Activated naive CD4-positive, alpha-beta T cell treated with anti-CD3 and anti-CD28 coated beads for 36 hours (primary cell): ENCODE results near the gene FANCM. TPM values are rescaled to one million over a fixed set of nuclear protein-coding genes. Genes with fewer than 3 reads are reported as not detected.
A peak's percentile ranks its signal among the peaks of the same experiment; 100 is the strongest.
"Not testable (repeated sequence)": the region's sequence is repeated elsewhere in the genome, so short reads cannot be mapped to it uniquely, and the experiment has no call there.

ENCODE experiments used
- CTCF ChIA-PET: fragments of 350-600 bp; sonication (Branson Sonifier 250); formaldehyde crosslinking; loops from one replicate; lab custom pipeline; 2021; ENCODE audit warnings: antibody characterized with exemption; lab: Charles Lee
- DNase-seq: peaks from one replicate; pipeline ENCODE4 v3.0.0-alpha.2; 2020
- H3K27ac Mint-ChIP-seq: one replicate; pipeline ENCODE4 v1.8.0; 2021; ENCODE audit warnings: mild to moderate bottlenecking, mixed read lengths
- H3K27me3 Mint-ChIP-seq: one replicate; pipeline ENCODE4 v1.8.0; 2021; ENCODE audit warnings: low read depth, mixed read lengths
- H3K36me3 Mint-ChIP-seq: one replicate; pipeline ENCODE4 v1.8.0; 2021; ENCODE audit warnings: low read depth, mixed read lengths
- H3K4me1 Mint-ChIP-seq: one replicate; pipeline ENCODE4 v1.8.0; 2021; ENCODE audit warnings: low read depth, mixed read lengths
- H3K4me3 Mint-ChIP-seq: one replicate; pipeline ENCODE4 v1.8.0; 2021; ENCODE audit warnings: mild to moderate bottlenecking, moderate library complexity, mixed read lengths
- H3K9me3 Mint-ChIP-seq: one replicate; pipeline ENCODE4 v1.8.0; 2021; ENCODE audit warnings: mixed read lengths
- intact Hi-C: fragments of 100-400 bp; cut with micrococcal nuclease; formaldehyde crosslinking; loops from one replicate; pipeline ENCODE4 v1.15.1; 2023
- total RNA-seq, 2 experiments: library from RNA; stranded (reverse); gene quantifications; one replicate each; pipeline ENCODE4 v1.2.3, GENCODE V29; 2021

Gene FANCM
- total RNA-seq, 2 experiments from 2014 or later: 15.3 to 16.3 TPM

DNA sequence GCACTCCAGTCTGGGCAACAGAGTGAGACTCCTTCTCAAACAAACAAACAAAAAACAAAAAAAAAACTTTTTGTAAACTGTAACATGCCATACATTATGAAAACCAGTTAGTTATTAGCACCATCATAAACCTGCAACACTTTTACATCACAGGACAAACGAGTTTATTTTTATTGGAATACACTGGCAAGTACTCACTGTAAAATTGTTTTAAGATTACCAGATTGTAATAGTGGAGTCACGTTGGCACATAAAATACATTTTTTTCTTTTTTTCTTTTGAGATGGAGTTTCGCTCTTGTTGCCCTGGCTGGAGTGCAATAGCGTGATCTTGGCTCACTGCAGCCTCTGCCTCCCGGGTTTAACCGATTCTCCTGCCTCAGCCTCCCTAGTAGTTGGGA, 17.1 kb upstream of the FANCM start:
- Mint-ChIP-seq H3K4me1 (peaks cover 14% of the 10 kb centered on the region), H3K27ac (no peak overlapping the region), H3K27me3 (no peaks in the 10 kb centered on the region), H3K4me3 (no peak overlapping the region), H3K9me3 (no peaks in the 10 kb centered on the region), H3K36me3 (peaks cover 33% of the 10 kb centered on the region)
- no peak for DNase-seq
- CTCF ChIA-PET: interaction anchor here (1.9 kb wide), 1 partner anchor 12 kb away, joined by 6 read pairs; no protein-coding TSS in a partner anchor
- intact Hi-C loops: no loop called here

DNA sequence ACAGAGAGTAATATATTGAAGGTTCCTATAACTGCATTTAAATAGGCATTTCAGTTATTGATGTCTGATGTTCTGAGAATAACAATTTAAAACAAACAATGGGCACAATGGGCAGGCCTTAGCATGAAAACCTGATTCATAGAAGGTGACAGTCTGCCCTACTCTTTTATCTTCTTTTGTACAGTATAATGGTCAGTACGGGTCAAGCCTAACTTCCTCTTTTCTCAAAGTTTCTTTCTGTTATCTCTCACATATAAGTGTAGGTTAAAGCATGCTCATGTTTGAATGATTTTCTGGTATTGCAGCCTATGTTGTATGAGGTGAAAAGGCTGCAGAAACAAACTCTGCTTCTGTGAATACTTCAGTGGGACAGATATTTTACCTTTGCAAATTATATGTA, 15.6 kb upstream of the FANCM start:
- Mint-ChIP-seq H3K27ac (no peak overlapping the region), H3K4me3 (no peak overlapping the region), H3K36me3 (peaks cover 39% of the 10 kb centered on the region), H3K4me1 (peaks cover 5% of the 10 kb centered on the region), H3K27me3 (no peaks in the 10 kb centered on the region), H3K9me3 (no peaks in the 10 kb centered on the region)
- intact Hi-C loops: no loop called here
- no peak for DNase-seq
- CTCF ChIA-PET: no interaction called here

DNA sequence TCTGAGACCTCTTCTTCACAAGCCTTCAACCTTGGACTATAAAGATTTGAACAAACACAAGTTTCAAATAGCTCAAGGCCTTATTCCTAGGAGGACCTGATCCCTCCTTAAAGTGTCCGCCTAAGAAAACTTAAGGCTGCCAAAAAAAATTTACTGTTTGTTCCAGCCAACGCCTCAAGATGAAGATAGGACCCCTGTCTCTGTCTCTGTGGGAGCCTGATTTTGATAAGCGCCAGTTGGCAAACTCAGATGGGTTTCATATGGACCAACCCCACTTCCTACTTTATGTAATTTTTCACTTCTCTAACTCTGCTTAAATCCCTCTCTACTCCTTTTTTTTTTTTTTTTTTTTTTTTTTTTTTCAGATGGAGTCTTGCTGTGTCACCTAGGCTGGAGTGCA, 12.5 kb upstream of the FANCM start:
- CTCF ChIA-PET: interaction anchor here (0.5 to 0.7 kb wide), 2 partner anchors 27 to 187 kb away, joined by 3 read pairs; no protein-coding TSS in a partner anchor
- H3K9me3 Mint-ChIP-seq: no peaks in the 10 kb centered on the region
- peaks cover 39% of the 10 kb centered on the region for H3K36me3 Mint-ChIP-seq
- intact Hi-C loops: no loop called here
- H3K27ac Mint-ChIP-seq: no peak overlapping the region
- H3K4me3 Mint-ChIP-seq: no peak overlapping the region
- H3K4me1 Mint-ChIP-seq: no peaks in the 10 kb centered on the region
- no peak for DNase-seq
- no peaks in the 10 kb centered on the region for H3K27me3 Mint-ChIP-seq

DNA sequence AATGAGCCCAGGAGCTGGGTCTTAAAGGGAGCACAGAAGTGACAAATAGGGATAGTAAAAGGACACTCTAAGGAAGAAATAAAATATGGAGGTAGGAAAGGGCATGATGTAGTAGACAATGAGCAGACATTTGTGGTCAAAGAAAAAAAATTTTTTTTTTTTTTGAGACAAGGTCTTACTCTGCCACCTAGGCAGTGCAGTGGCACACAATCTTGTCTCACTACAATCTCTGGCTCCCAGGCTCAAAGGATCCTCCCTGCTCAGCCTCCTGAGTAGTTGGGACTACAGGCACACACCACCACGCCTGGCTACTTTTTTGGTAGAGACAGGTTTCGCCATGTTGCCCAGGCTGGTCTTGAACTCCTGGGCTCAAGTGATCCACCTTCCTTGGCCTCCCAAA, 10.0 kb upstream of the FANCM start:
- Mint-ChIP-seq H3K27ac (no peak overlapping the region), H3K4me1 (peaks cover 3% of the 10 kb centered on the region), H3K27me3 (no peaks in the 10 kb centered on the region), H3K9me3 (no peaks in the 10 kb centered on the region), H3K4me3 (no peak overlapping the region), H3K36me3 (peaks cover 23% of the 10 kb centered on the region)
- CTCF ChIA-PET: interaction anchor here (0.6 kb wide), 1 partner anchor 229 kb away, joined by 3 read pairs; a partner anchor contains a TSS
- intact Hi-C loops: no loop called here
- DNase-seq: no peak

DNA sequence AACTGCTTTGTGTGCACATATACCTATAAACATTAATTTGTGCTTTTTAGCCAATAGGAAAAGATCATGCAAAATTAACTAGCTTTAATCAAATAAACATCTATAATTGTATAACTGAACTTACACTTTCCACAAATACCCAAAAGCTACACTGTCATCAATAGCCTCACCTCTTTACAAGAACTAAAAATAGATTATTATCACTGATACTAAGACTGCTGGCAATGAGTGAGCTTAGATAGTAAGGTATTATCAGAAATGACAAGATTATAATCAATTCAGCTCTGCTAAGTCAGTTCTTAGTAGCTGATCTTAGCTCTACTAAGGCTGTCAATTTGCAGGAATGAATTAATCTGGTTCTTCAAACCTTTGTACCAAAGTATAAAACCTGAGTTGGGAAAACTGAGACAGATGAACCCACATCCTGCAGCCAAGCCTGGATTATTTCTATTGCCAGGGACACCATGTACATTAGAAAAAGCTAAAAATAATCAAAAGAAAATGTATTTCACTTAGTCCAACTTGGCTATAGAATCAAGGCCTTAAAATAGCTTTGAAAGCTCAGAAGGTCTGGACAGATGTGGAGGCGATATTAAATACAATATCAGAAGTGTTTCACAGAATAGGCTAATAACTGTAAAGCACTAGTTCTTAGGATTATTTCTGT, 6.6 kb upstream of the FANCM start:
- H3K4me1 Mint-ChIP-seq: peaks cover 19% of the 10 kb centered on the region
- DNase-seq: no peak
- intact Hi-C loops: no loop called here
- H3K27me3 Mint-ChIP-seq: no peaks in the 10 kb centered on the region
- H3K27ac Mint-ChIP-seq: no peak overlapping the region
- H3K36me3 Mint-ChIP-seq: peaks cover 13% of the 10 kb centered on the region
- CTCF ChIA-PET: interaction anchor here (1.1 to 1.9 kb wide), 2 partner anchors 16 to 139 kb away, joined by 3 to 4 read pairs; no protein-coding TSS in a partner anchor
- no peaks in the 10 kb centered on the region for H3K9me3 Mint-ChIP-seq
- no peak overlapping the region for H3K4me3 Mint-ChIP-seq

DNA sequence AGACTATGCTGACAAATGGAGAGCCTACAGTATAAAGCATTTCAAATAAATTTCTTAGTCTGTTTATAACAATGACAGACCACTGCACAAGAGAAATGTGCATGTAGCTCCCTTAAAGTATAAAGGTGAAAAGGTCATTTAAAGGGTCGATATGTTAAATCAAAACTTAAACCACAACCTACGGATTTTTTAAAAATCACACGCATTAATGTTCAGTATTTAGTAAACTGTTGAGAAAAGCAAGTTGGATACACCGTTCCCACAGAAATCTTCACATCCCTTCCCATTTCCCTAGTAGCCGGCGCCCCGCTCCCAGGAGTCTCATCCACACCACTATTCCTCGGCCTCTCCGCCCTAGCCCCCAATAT, 2.1 kb upstream of the FANCM start:
- CTCF ChIA-PET: interaction anchor here (1.0 kb wide), 1 partner anchor 120 kb away, joined by 3 read pairs; no protein-coding TSS in a partner anchor
- Mint-ChIP-seq H3K9me3 (no peaks in the 10 kb centered on the region), H3K4me3 (peak overlapping the region; percentile 99)

DNA sequence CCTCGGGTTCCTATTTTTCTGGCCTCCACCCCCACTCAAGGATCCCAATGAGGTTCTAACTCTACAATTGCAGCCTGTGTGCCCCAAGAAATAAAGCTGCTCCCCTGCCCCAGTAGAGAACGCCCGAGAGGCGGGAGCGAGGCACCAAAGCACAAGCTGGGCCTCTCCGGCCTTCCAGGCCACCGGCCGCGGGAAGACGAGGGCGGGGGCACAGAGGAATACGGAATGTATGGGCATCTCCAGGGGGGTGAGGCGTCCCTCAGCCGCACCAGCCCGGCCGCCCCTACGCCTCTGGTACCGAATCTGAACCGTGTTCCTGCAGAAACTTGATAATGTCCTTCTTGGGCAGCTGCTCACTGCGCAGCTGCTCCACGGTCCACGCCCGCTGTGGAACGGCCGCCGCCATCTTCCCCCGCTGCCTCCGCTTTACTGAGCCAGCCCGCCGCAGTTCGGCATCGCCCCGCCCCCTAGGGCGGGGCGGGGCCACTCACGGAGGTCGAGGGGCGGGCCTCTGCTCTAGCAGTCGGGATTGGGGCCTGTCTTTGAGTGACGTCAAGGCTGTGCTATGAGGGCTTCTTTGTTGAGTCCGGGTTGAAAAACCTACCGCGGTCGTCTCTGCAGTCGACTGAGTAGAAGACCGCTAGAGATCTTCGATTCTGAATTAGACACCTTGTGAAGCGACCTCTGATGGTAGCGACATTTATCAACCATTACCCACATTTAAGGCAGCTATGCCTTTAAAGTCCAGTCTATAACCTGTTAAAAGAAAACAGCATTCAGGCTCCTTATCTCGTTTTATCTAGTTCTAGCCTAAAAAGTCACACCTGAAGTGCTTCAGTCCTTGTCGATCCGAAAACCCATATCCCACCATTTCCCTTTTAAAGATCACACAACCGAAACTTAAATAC, 1.4 kb upstream of the FANCM start, which contains the start of gene FKBP3:
TSS of gene FKBP3 (minus strand) at position 431 of the 908 bp plus-strand sequence. CDS start at position 406, 25 bp downstream.
- Mint-ChIP-seq H3K27me3 (no peaks in the 10 kb centered on the region), H3K4me3 (peak within 1 kb of the TSS; percentile 99), H3K4me1 (peaks cover 37% of the 10 kb centered on the region), H3K36me3 (peaks cover 5% of the 10 kb centered on the region), H3K9me3 (no peaks in the 10 kb centered on the region), H3K27ac (peak within 1 kb of the TSS; percentile 98)
- CTCF ChIA-PET: interaction anchor here (1.0 kb wide), 1 partner anchor 119 kb away, joined by 3 read pairs; no protein-coding TSS in a partner anchor
- DNase-seq: peak; percentile 97
- intact Hi-C loops: loop anchor here (1.0 kb wide), 7 partner anchors 20 to 237 kb away; partner anchors contain the start of genes MIS18BP1, PRPF39 and TOGARAM1

More for the DNA sequence above, 2.1 kb upstream of the FANCM start:
- peaks cover 5% of the 10 kb centered on the region for H3K36me3 Mint-ChIP-seq
- peaks cover 32% of the 10 kb centered on the region for H3K4me1 Mint-ChIP-seq
- no peak for DNase-seq
- intact Hi-C loops: loop anchor here (1.0 kb wide), 7 partner anchors 19 to 236 kb away; partner anchors contain the start of genes MIS18BP1, PRPF39 and TOGARAM1
- peak overlapping the region; percentile 98 for H3K27ac Mint-ChIP-seq
- H3K27me3 Mint-ChIP-seq: no peaks in the 10 kb centered on the region

DNA sequence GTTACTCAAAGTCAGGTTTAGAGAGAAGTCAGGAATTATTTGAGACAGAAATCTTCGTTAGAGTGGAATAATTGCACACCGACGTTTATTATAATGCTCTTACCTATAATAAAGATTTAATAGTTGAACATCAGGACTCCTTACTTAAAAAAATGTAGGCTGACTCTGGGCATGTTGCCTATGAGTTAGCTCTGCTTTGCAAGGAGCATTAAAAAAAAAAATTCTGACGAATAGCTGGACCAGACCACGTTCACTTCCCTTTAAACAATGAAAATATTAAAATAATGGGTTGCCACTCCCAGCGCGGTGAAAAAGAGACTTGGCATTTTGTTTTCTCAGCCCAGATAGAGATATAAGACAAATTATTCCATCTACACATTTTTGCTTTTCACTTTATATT, 574 bp upstream of the FANCM start:
- Mint-ChIP-seq H3K9me3 (no peaks in the 10 kb centered on the region), H3K27ac (peak overlapping the region; percentile 98), H3K36me3 (peaks cover 7% of the 10 kb centered on the region), H3K4me3 (peak overlapping the region; percentile 99), H3K27me3 (no peaks in the 10 kb centered on the region), H3K4me1 (peaks cover 35% of the 10 kb centered on the region)
- CTCF ChIA-PET: interaction anchor here (1.4 kb wide), 1 partner anchor 173 kb away, joined by 3 read pairs; the partner anchor contains the start of genes KLHL28 and TOGARAM1
- DNase-seq: no peak
- intact Hi-C loops: loop anchor here (1.0 kb wide), 1 partner anchor 133 kb away; no protein-coding TSS in a partner anchor

DNA sequence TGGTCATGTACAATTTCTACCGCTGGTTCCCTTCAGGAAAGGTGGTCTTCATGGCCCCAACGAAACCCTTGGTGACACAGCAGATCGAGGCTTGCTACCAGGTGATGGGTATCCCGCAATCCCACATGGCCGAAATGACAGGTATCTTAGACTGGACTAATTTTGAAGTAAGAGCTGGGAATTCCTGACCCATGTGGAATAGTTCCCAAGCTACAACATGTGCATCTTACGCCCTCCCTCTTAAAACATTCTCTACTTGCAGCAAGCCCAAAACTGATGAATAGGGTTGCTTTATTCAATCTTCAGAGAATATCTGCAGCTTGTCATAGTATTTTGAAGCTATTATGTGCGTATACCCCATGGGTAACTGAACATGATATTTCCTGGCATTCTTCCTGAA, 669 bp downstream of the FANCM start:
- peaks cover 34% of the 10 kb centered on the region for H3K4me1 Mint-ChIP-seq
- H3K4me3 Mint-ChIP-seq: peak overlapping the region; percentile 99
- no peaks in the 10 kb centered on the region for H3K27me3 Mint-ChIP-seq
- H3K9me3 Mint-ChIP-seq: no peaks in the 10 kb centered on the region
- intact Hi-C loops: no loop called here
- peak overlapping the region; percentile 98 for H3K27ac Mint-ChIP-seq
- H3K36me3 Mint-ChIP-seq: peaks cover 10% of the 10 kb centered on the region
- CTCF ChIA-PET: interaction anchor here (0.6 to 1.5 kb wide), 5 partner anchors 106 to 175 kb away, joined by 3 to 7 read pairs (median 3); partner anchors contain the start of genes KLHL28, MIS18BP1 and TOGARAM1
- DNase-seq: no peak

DNA sequence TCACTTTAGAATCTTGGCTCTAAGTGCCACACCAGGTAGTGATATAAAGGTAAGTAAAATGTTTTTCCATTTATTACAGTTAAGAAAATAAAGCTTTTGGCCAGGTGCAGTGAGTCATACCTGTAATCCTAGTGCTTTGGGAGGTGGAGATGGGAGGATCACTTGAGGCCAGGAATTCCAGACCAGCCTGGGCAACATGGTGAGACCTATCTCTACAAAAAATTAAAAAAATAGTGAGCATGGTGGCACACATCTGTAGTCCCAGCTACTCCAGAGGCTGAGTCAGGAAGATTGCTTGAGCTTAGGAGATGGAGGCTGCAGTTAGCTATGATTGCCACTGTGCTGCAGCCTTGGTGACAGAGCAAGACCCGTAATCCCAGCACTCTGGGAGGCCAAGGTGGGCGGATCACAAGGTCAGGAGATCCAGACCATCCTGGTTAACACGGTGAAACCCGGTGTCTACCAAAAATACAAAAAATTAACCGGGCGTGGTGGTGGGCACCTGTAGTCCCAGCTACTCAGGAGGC, 5.0 kb downstream of the FANCM start:
- Mint-ChIP-seq H3K4me3 (no peak overlapping the region), H3K27ac (no peak overlapping the region), H3K27me3 (no peaks in the 10 kb centered on the region), H3K36me3 (peaks cover 16% of the 10 kb centered on the region), H3K9me3 (no peaks in the 10 kb centered on the region), H3K4me1 (peaks cover 29% of the 10 kb centered on the region)
- intact Hi-C loops: no loop called here
- DNase-seq: no peak
- CTCF ChIA-PET: no interaction called here

DNA sequence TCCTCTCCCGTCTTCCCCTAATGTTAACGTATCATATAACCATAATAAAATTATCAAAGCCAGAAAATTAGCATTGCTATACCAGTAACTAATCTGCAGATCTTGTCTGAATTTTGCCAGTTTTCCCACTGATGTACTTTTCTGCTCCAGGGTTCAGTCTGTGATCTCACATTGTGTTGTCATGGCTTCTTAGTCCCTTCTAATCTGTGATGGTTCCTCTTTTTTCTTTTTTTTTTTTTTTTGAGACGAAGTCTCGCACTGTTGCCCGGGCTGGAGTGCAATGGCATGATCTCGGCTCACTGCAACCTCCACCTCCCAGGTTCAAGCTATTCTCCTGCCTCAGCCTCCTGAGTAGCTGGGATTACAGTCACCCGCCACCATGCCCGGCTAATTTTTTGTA, 6.4 kb downstream of the FANCM start:
- H3K27ac Mint-ChIP-seq, DNase-seq, H3K9me3 Mint-ChIP-seq, CTCF ChIA-PET, H3K4me3 Mint-ChIP-seq, intact Hi-C loops, H3K27me3 Mint-ChIP-seq: not testable (repeated sequence)
- Mint-ChIP-seq H3K36me3 (peaks cover 18% of the 10 kb centered on the region), H3K4me1 (peaks cover 28% of the 10 kb centered on the region)

DNA sequence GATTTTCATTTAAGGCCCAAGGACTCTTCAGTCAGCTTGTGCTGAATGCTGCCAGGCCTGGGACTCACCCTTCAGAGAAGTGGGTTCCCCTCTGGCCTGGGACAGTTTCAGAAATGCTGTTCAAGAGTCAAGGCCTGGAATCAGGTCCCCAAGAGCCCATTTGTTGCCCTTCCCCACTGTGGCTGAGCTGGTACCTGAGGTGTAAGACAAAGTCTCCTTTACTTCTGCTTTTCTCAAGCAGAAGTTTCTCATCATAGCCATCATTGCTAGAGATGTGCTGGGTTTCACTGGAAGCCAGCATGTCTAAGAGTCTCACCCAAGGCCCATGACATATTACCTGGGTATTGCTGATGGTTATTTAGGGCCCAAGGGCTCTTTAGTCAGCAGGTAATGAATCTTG, 8.9 kb downstream of the FANCM start:
- no peak overlapping the region for H3K27ac Mint-ChIP-seq
- CTCF ChIA-PET: no interaction called here
- H3K36me3 Mint-ChIP-seq: peaks cover 21% of the 10 kb centered on the region
- peaks cover 11% of the 10 kb centered on the region for H3K4me1 Mint-ChIP-seq
- no peak for DNase-seq
- no peaks in the 10 kb centered on the region for H3K9me3 Mint-ChIP-seq
- H3K27me3 Mint-ChIP-seq: no peaks in the 10 kb centered on the region
- intact Hi-C loops: no loop called here
- no peak overlapping the region for H3K4me3 Mint-ChIP-seq
